ENCODE results near the gene SAMD4B.

Gene SAMD4B

DNA sequence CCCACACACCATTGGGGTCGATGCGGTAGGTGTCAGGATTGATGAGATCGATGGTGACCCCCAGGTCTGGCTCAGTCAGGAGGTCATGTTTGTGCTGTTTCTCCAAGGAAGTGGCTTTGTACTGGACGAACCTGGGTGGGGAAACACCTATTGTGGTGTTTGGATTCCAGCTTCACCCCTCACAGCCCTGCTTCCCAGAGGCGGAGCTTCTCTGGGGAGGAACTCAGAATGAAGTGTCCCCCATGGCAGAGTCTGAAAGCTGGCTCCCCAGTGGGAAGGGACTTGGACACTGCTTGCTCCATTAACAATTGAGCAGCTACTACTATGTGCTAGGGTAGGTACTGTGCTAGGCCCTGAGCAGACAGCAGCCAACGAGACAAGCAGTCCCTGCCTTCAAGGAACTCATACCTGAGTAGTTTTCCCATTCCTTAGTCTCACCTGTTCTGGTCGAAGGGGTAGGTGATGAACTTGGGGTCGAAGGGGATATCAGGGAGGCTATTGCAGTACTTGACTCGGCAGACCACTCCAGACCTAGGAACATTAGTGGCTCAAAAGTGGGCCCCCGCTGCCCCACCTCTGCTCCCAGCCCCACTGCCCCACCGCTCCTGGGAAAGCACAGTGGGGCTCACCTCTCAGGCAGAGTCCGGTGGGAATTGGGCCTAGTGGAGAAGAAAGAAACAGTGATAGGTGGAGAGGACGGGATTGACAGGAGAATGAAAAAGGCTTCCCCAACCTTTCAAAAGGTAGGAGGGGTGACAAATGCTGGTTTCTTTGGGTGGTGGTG is 47.6 kb downstream of the SAMD4B start:
- in situ Hi-C loops (cut with HindIII; ENCODE audit: low sequenced_read_pairs) = no loop called here

DNA sequence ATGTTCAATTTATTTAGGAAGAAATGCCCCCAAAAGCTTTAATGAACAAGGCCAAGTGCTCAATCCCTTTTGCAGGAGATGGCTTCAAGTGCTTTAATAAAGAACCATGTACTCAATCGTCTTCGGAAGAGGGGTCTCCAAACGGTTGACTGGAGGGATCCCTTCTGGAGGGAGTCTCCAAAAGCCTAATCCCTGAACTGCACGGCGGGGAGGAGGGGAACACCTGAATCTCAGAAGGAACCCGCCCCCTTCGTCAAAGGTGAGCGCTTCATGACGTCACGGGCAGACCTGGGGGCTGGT is 48.2 kb downstream of the SAMD4B start:
- in situ Hi-C loops (cut with HindIII; ENCODE audit: low sequenced_read_pairs) = no loop called here

DNA sequence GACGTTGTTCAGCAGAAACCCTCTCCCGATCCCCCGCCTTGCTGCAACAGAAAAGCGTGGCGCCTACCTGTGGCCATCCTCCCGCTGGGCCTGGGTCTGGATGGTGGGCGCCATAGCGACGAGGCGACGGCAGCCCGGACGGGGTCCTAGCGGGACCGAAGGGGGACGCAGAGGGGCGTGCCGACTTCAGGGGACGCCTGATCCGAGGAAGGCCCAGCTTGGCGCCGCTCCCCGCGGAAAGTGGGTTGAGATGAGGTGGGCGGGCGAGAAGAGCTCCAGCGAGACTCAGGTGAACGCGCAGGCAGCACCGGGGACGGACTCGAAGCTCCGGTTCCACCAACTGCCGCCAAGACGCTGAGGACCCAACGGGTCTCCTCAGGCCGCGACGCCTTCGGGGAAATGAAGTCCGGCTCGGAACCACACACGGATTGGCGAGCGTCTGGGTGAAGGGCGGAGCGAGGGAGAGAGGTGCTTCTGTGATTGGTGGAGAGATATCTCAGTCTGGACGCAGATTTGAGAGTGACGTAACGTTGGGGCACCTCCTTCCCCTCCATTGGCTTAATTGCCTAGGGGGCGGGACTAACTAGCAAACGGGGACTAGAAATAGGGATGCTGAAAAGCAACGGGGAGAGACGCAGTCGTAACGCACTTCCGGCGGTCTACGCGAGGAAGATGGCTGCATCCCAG is 48.7 kb downstream of the SAMD4B start, which contains the start of the genes MED29 and PAF1:
MED29 (plus strand) TSS at position 628 of the 687 bp plus-strand sequence; CDS start at position 673, 45 bp downstream.
PAF1 (minus strand) TSS at position 356 of the 687 bp plus-strand sequence; CDS start at position 114, 242 bp downstream.
- in situ Hi-C loops (cut with HindIII; ENCODE audit: low sequenced_read_pairs) = no loop called here

DNA sequence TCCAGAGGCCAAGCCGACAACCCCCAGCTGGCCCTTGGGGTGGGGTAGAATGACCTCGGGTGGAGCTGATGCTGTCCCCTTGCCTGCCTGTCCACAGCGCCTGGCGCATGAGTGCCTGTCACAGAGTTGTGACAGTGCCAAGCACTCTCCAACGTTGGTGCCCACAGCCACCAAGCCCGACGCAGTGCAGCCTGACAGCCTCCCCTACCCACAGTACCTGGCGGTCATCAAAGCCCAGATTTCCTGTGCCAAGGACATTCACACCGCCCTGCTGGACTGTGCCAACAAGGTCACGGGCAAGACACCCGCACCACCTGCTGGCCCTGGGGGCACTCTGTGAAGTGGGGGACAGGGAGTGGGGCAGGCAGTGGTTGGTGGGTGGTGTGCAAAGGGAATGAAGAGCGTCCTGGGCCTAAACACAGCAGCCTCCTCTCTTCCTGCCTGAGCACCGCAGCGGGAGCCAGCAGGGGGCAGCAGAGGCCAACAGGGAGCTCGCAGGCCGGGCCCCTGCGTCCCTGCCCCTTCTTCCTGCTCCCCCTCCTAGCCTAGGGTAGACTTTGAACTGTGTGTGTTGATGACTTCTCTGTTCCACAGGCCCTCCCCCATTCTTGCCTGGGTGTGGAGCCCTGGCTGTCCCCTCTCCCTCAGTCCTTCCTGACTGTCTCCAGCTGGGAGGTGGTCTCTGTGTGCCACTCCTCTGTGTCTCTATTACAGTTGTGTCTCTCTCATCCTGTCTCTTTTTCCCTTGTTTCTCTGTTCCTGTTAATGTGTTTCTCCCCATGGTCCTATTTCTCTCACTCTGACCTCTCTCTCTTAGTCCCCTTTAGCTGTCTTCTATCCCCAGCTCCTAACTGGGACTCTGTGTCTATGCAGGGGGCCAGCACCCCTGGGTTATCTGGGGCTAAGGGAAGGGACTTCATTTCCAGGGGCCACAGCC is 55.4 kb downstream of the SAMD4B start:
- in situ Hi-C loops (cut with HindIII; ENCODE audit: low sequenced_read_pairs) = no loop called here

DNA sequence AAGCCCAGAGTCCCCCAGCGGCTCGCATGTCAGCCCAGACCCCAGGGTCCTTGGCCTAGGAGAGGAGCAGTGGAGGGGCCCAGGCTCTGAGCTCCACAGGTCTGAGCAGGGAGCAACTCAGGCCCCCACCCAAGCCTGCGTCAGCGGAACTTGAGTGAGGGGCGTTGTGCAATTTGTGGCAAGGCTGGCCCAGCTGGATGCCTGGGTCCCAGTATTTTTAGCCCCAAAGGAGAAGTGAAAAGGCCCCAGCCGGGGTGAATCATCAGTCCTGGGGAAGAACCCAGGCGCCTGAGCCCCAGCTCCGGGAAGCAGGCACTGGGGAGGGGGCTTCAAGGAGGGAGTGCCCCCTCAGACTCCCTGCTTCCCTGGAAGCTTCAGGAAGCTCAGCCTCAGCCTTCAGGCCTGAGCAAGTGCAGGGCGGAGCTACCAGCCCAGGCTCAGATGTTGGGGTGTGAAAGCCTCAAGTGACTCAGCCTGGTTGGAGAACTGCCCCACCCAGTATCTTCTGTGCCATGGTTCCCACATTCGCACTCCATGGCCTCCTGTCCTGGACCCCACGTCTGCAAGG is 56.2 kb downstream of the SAMD4B start:
- in situ Hi-C loops (cut with HindIII; ENCODE audit: low sequenced_read_pairs) = no loop called here

DNA sequence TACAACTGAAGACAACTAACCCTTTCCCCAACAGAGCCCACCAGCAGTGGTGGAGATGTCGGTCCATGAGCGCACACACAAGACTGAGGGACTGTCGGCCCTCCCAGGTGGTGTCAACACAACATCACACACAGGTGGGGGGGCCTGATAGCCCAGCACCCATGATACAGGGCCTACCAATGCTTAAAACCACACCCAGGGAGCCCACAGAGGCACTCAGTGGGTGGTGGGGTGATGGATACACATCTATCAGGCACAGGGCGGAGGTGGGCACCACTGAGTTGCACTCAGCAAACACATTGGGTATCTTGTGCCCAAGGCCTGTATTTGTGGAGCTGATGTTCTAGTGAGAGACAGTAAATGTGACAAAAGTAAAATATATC is 57.4 kb downstream of the SAMD4B start:
- in situ Hi-C loops (cut with HindIII; ENCODE audit: low sequenced_read_pairs) = no loop called here

DNA sequence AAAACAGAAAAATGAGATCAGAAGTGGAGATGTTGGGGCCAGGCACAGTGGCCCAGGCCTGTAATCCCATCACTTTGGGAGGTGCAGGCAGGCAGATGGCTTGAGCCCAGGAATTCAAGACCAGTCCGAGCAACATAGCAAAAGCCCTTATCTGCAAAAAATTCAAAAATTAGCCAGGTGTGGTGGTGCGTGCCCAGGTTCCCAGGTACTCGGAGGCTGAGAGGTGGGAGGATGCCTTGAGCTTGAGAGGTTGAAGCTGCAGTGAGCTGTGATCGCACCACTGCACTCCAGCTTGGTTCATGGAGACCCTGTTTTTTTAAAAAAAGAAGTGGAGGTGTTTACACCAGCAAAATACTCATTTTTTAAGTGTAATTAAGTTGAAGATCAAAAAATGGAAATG is 57.8 kb downstream of the SAMD4B start:
- in situ Hi-C loops (cut with HindIII; ENCODE audit: low sequenced_read_pairs) = no loop called here

DNA sequence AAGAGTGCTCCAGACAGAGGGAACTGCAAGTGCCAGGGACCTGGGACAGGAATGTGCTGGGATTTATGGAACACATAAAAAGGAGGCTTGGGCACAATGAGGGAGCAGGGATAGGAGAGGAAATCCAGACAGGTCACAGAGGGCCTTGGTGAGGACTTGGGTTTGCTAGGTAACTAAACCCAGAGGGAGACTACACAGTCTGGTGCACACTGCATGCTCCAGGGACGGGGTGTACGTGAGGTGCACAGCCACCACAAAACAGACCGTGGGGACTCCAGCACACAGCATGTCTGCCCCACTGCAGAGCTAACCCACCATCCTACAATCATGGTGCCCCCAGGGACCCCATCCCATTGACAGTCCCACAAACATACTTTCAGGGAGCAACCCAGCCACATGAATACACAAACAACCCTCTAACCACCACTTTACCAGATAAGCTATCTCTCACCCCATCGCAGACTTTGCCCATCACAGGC is 58.9 kb downstream of the SAMD4B start:
- in situ Hi-C loops (cut with HindIII; ENCODE audit: low sequenced_read_pairs) = no loop called here

DNA sequence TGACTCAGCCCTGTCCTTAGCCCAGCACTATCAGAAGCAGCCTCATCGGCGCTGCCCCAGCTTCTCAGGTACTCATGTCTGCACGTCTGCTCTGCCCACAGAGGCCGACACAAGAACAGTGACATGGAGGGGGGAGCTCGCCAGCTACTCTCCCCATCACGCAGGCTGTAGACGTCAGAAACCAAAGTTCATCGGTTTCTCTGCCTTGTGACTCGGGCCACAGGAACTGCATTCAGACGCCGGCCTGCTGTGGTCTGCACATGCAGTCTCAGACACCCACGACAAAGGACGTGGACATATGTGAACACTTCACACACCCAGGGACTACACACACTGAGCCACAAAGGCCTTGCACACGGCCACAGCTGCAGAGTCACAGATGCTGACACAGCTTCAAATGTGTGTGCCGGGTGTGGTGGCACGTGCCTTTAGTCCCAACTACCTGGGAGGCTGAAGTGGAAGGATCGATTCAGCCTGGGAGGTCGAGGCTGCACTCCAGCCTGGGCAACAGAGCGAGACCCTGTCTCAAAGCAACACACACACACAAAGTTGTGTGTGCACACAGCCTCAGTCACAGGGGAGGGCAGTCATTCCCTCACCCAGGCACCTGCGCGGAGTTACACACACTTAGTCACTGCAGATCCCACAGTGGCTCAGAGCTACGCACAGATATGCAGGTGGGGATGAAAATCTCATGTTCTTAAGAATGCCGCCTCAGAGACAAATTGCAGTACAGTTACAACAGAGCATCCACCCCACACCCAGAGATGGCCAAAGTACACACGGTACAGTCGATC is 59.5 kb downstream of the SAMD4B start:
- in situ Hi-C loops (cut with HindIII; ENCODE audit: low sequenced_read_pairs) = no loop called here

DNA sequence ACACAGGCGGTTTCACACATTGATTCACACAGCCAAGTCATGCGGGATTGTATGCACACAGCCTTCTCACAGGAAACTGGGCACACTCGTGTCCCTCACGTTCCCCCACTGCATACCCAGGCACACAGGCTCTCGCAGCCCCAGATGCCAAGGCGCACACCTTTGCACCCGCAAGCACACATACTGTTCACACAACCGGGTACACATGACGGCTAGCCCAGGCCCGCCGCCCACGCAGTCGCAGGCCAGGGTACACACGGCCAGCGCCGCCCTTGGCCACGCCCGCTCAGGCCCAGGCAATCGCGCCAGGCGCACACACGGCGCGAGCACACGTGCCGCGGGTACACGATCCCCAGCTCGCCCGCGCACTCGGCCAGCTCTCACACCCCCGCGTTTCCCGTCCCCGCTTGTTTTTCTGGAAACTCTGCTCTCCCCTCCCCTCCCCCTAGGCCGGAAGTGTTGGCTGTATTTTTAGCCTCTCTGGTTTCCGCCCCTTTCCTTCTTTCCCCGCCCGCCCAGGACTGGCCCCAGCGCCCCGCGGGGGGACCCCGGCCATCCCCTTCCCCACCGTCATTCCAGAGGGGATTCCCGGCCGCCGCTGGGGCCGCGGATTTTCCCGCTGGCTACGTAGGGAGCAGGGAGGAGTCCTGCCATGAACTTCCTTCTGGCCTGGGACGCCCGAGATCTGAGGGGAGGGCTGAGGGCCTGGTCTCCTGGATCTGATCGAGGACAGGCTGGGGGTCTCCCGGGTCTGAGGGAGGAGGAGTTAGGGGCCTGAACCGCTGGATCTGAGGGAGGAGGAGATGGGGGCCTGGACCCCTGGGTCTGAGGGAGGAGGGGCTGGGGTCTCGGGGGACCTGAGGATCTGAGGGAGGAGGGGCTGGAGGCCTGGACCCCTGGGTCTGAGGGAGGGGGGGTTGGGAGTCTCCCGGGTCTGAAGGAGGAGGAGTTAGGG is 60.4 kb downstream of the SAMD4B start:
- in situ Hi-C loops (cut with HindIII; ENCODE audit: low sequenced_read_pairs) = no loop called here

DNA sequence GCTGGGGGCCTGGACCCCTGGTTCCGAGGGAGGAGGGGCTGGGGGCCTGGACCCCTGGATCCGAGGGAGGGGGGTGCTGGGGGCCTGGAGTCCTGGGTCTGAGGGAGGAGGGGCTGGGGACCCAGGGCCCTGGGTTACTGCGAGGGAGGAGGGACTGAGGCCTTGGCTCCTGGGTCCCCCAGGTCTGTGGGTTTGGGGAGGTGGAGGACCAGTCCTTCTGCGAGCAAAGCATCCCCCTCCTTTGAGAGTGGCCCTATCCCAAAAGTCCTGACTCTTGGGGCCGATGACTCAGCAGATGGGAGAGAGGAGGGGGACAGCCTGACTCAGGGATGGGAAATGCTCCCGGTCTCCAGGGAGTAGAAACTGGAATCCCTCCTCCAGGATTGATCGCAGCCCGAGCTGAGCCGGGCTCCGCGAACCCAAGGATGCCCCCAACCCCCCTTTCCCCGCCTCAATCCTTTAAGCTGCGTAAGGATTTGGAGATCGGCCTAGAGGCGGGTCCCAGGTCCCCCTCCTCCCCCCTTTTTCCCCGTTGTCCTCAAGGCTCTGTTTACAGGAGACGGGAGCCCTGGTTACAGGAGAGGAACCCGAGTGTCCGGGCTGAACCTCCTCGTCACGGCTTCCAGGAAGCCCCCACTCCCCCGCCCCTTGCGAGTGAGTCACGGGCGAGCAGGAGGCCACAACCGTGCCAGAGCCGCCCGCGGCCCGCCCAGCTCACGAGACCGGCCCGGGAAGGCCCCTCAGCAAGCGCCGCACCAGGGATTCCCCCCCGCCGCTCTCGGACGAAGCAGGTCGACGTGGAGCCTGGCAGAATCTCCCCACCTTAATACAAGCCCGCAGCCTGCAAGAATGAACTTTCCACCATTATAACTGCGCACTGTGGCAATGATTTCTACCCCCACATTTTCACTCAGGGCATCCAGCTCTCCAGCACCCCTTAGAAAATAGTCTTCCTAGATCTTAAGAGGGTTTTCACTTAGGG is 61.4 kb downstream of the SAMD4B start:
- in situ Hi-C loops (cut with HindIII; ENCODE audit: low sequenced_read_pairs) = no loop called here

DNA sequence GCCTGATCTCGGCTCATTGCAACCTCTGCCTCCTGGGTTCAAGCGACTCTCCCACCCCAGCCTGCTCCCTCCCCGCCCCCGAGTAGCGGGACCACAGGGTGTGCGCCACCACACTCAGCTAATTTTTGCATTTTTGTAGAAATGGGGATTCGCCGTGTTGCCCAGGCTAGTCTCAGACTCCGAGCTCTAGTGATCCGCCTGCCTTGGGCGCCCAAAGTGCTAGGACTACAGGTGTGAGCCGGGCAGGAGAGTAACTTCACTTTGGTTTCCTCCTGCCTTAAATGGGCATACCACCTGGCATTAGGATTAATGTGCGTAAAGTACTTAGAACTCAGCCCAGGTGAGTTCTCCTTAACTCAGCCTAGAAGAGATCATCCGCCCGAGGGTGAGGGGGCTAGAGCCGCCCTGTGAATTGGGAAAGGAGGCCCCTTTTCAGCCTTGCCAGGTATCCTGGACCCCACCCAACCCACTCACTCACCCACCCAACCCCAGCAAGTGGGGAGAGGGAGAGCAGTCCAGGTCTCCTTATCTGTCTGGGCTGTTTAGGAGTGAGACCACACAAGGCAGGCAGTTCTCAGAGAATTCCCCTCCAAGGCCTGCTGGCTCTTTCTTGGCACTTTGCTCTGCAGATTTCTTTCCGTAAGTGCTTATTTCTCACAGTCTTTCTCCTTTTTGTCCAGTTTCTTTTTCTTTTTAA is 63.2 kb downstream of the SAMD4B start:
- in situ Hi-C loops (cut with HindIII; ENCODE audit: low sequenced_read_pairs) = no loop called here

DNA sequence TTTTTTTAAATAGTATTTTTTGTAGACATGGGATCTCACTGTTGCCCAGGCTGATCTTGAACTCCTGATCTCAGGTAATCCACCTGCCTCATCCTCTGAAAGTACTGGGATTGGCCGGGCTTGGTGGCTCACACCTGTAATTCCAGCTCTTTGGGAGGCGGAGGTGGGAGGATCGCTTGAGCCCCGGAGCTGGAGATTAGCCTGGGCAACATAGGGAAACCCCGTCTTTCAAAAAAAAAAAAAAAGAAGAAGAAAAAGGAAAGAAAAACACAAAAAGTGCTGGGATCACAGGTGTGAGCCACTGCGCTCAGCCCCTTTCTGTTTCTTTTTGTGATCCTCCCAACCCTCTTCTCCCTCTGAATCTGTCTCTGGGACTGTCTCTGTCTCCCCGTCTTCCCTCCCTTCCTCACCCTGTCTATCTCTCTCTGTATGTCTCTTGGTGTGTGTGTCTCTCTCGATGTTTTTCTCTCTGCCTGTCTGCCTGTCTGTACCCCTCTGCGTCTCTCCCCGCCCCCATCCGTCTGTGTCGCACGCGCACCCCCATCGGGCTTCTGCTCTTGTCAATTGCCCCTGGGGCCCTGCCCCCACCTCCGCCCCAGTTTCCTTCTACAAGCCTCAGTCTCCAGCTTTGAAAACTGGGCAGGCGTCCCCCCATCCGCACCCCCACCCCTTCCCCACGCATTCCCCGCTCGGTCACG is 63.9 kb downstream of the SAMD4B start:
- in situ Hi-C loops (cut with HindIII; ENCODE audit: low sequenced_read_pairs) = no loop called here

DNA sequence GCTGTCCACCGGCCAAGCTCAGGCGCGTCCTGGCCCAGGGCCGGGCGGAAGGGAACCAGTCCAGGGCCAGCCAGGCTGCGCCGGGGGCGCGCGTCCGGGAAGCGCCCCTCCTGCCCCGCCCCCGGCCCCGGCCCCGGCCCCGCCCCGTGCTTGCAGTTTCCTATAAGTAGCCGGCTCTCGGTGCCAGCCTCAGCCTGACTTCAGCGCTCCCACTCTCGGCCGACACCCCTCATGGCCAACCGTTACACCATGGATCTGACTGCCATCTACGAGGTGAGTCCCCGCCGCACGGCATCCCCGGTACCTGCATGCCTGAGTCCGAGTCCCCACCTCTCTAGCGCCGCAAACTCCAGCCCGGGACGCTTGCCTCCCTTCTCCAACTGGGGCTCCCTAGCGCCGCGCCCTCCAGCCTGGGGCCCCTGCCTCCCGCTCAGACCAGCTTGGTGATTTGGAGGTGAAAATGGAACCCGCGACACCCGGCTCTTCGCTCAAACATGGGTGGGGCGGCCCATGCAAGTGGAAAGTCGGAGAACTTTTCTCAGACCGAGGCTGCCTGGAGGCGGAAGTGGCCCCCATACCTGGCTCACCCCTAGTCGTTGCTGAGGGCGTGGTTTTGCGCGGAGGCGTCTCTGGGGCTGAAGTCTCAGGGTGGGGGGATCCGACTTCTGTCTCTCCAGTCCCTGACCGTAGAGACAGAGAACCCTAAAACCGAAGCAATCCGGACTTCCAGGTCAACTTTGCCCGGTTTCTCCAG is 64.6 kb downstream of the SAMD4B start, which contains the start of gene ZFP36:
ZFP36 (plus strand) TSS at position 192 of the 754 bp plus-strand sequence; CDS start at position 250, 58 bp downstream.
- in situ Hi-C loops (cut with HindIII; ENCODE audit: low sequenced_read_pairs) = no loop called here

DNA sequence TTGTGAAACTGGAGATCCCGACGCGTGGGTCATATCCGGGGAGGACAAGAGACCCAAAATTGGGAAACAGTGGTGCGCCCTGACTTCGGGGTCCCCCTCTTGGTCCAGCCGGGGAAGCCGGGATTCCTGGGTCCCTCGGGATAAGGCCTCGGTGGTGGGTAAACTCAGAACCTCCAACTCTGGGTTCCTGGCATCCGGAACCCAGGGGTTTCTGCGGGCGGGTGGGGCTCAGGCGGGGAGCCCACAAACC is 65.1 kb downstream of the SAMD4B start:
- in situ Hi-C loops (cut with HindIII; ENCODE audit: low sequenced_read_pairs) = no loop called here

All from DLD1 (cell line).